Measurements from ENCODE around the gene MAB21L3. TPM values are rescaled to one million over a fixed set of nuclear protein-coding genes. Genes with fewer than 3 reads are reported as not detected.

Gene MAB21L3
- total and polyA plus RNA-seq, 2 of the 13 experiments (the other 11 are each of a cell fraction or from before 2014, with no cell fraction given) = 0.55 to 4.1 TPM

GRCh38 chr1:116152950-116153691, 41.9 kb downstream of the MAB21L3 start (continued):
- TF ChIP-seq THRA (CRISPR knock-in tag; IDR thresholded peaks at IDR 0.05; ENCODE audit: borderline replicate concordance) (peak; percentile 87; the same call in 1 of the 2 replicates), SRSF9 (IDR thresholded peaks at IDR 0.05; ENCODE audit: borderline replicate concordance, insufficient read depth, low read depth, low read length, poor library complexity, severe bottlenecking) (no peak), POGZ (CRISPR knock-in tag; IDR thresholded peaks at IDR 0.05) (no peak; the same call in none of the 2 replicates), LRRFIP1 (CRISPR knock-in tag; conservative IDR thresholded peaks at IDR 0.05) (no peak), ZNF503 (CRISPR knock-in tag; IDR thresholded peaks at IDR 0.05) (peak; percentile 80; the same call in 1 of the 2 replicates), XBP1 (CRISPR knock-in tag; IDR thresholded peaks at IDR 0.05) (no peak), NR2F2 (IDR thresholded peaks at IDR 0.05; ENCODE audit: borderline replicate concordance, low read depth) (peak; percentile 82), SMAD3 (CRISPR knock-in tag; IDR thresholded peaks at IDR 0.05) (0 out of 2 replicates have a peak, but pooled peaks have one; percentile 35), ZBTB34 (CRISPR knock-in tag; IDR thresholded peaks at IDR 0.05) (0 out of 2 replicates have a peak, but pooled peaks have one; percentile 20), PHF8 (CRISPR knock-in tag; IDR thresholded peaks at IDR 0.05) (peak; percentile 43; the same call in 1 of the 2 replicates), TEAD3 (CRISPR knock-in tag; optimal IDR thresholded peaks at IDR 0.05; ENCODE audit: borderline replicate concordance) (peak; percentile 99), TBX3 (IDR thresholded peaks at IDR 0.05; ENCODE audit: borderline replicate concordance) (peak; percentile 40; the same call in 1 of the 2 replicates), SIX1 (CRISPR knock-in tag; IDR thresholded peaks at IDR 0.05; ENCODE audit: borderline replicate concordance) (peak; percentile 77; the same call in 1 of the 2 replicates), ZMAT5 (CRISPR knock-in tag; IDR thresholded peaks at IDR 0.05; ENCODE audit: borderline replicate concordance, low read depth) (no peak), SOX6 (IDR thresholded peaks at IDR 0.05) (no peak), SOX6 (CRISPR knock-in tag; IDR thresholded peaks at IDR 0.05) (peak; percentile 93), ZNF207 (IDR thresholded peaks at IDR 0.05; ENCODE audit: borderline replicate concordance) (no peak), IRF2 (CRISPR knock-in tag; IDR thresholded peaks at IDR 0.05) (peak; percentile 81)
